HG02938 (cell line): ENCODE measurements around the gene FHIP1B.
"Not testable (repeated sequence)": the region's sequence is repeated elsewhere in the genome, so short reads cannot be mapped to it uniquely, and the experiment has no call there.

ENCODE experiments used
- ATAC-seq: cut with Tn5 transposase; IDR thresholded peaks from one replicate; pipeline ENCODE4 v1.9.1; 2021; ENCODE audit warnings: mild to moderate bottlenecking, moderate library complexity; ENCODE audit not compliant: unreplicated experiment

Gene FHIP1B

GRCh38 chr11:6234387-6235107 is at the start of gene FHIP1B:
Gene FHIP1B (minus strand): TSS chr11:6234636. CDS start chr11:6224516, 10,120 bp downstream.
- peak; percentile 93 for ATAC-seq

GRCh38 chr11:6283453-6284023 is 49.1 kb upstream of the FHIP1B start:
- ATAC-seq: no peak

- ATAC-seq: not testable (repeated sequence)
These were observed 46.4 kb upstream of the FHIP1B start for GRCh38 chr11:6280809-6281208.

GRCh38 chr11:6273188-6273587 is 38.8 kb upstream of the FHIP1B start:
- no peak for ATAC-seq

GRCh38 chr11:6271598-6271997 is 37.2 kb upstream of the FHIP1B start:
- no peak for ATAC-seq

- ATAC-seq: no peak
These were observed 36.3 kb upstream of the FHIP1B start for GRCh38 chr11:6270584-6271246.

GRCh38 chr11:6269994-6270393 is 35.6 kb upstream of the FHIP1B start:
- no peak for ATAC-seq

- ATAC-seq: no peak
These were observed 34.4 kb upstream of the FHIP1B start for GRCh38 chr11:6268820-6269219.

GRCh38 chr11:6263662-6264061 is 29.2 kb upstream of the FHIP1B start:
- ATAC-seq: no peak

- no peak for ATAC-seq
These were observed 25.8 kb upstream of the FHIP1B start for GRCh38 chr11:6260207-6260726.

GRCh38 chr11:6258571-6259081 is 24.2 kb upstream of the FHIP1B start:
- no peak for ATAC-seq

GRCh38 chr11:6258141-6258540 is 23.7 kb upstream of the FHIP1B start:
- ATAC-seq: no peak

GRCh38 chr11:6253197-6253596 is 18.8 kb upstream of the FHIP1B start:
- ATAC-seq: peak; percentile 74

GRCh38 chr11:6251990-6252473 is 17.6 kb upstream of the FHIP1B start:
- no peak for ATAC-seq

- ATAC-seq: peak; percentile 79
These were observed 16.8 kb upstream of the FHIP1B start for GRCh38 chr11:6251120-6251733.

GRCh38 chr11:6249770-6250555 is 15.5 kb upstream of the FHIP1B start:
- no peak for ATAC-seq

- not testable (repeated sequence) for ATAC-seq
These were observed 14.5 kb upstream of the FHIP1B start for GRCh38 chr11:6248897-6249296.

GRCh38 chr11:6248248-6248647 is 13.8 kb upstream of the FHIP1B start:
- no peak for ATAC-seq

GRCh38 chr11:6245536-6245935 is 11.1 kb upstream of the FHIP1B start:
- no peak for ATAC-seq

- ATAC-seq: no peak
These were observed 6.9 kb upstream of the FHIP1B start for GRCh38 chr11:6241316-6241715.
